ENCODE results near the gene EXOC2.

DNA sequence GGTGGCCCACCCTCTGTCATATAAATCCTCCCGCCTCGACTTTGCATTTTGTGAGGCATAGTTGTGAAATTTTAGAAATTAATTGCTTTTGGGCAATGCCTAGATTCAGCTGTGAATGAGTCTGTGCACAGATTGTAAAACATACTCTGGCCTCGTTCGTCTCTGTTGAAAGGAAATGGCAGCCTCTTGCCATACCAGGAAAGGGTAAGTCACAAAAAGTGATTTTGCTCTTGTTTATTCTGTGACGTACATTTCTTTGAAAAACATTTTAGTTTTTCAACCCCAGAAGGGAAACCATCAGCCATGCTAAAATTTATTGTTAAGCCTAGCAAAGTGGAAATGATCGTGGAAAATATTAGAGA, 15.3 kb upstream of the EXOC2 start:
- TF ChIP-seq, protein P1, sequence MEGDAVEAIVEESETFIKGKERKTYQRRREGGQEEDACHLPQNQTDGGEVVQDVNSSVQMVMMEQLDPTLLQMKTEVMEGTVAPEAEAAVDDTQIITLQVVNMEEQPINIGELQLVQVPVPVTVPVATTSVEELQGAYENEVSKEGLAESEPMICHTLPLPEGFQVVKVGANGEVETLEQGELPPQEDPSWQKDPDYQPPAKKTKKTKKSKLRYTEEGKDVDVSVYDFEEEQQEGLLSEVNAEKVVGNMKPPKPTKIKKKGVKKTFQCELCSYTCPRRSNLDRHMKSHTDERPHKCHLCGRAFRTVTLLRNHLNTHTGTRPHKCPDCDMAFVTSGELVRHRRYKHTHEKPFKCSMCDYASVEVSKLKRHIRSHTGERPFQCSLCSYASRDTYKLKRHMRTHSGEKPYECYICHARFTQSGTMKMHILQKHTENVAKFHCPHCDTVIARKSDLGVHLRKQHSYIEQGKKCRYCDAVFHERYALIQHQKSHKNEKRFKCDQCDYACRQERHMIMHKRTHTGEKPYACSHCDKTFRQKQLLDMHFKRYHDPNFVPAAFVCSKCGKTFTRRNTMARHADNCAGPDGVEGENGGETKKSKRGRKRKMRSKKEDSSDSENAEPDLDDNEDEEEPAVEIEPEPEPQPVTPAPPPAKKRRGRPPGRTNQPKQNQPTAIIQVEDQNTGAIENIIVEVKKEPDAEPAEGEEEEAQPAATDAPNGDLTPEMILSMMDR (IDR thresholded peaks at IDR 0.05) = no peak
- no peak for TF ChIP-seq POLR2AphosphoS5 (IDR thresholded peaks at IDR 0.05)

Measured in breast epithelium (tissue), 3 donors.